ENCODE results near the gene NRF1. TPM values are rescaled to one million over a fixed set of nuclear protein-coding genes. Genes with fewer than 3 reads are reported as not detected.

NRF1 gene
- total and polyA plus RNA-seq, 2 of the 13 experiments (the other 11 are each of a cell fraction or from before 2014, with no cell fraction given): 9.3 to 10.1 TPM

- TF ChIP-seq ZNF280D (CRISPR knock-in tag; IDR thresholded peaks at IDR 0.05) (no peak), SMARCE1 (IDR thresholded peaks at IDR 0.05; ENCODE audit: borderline replicate concordance) (no peak), CSRNP2 (CRISPR knock-in tag; conservative IDR thresholded peaks at IDR 0.05; ENCODE audit: low read depth) (no peak), ZNF749 (CRISPR knock-in tag; IDR thresholded peaks at IDR 0.05; ENCODE audit: borderline replicate concordance) (peak; percentile 79; the same call in 1 of the 2 replicates), MEIS2 (CRISPR knock-in tag; IDR thresholded peaks at IDR 0.05) (0 out of 2 replicates have a peak, but pooled peaks have one; percentile 18), KLF13 (CRISPR knock-in tag; IDR thresholded peaks at IDR 0.05) (no peak), CC2D1A (CRISPR knock-in tag; IDR thresholded peaks at IDR 0.05) (no peak), ZNF781 (CRISPR knock-in tag; IDR thresholded peaks at IDR 0.05; ENCODE audit: borderline replicate concordance, not compliant biosample characterization) (no peak), SATB2 (CRISPR knock-in tag; IDR thresholded peaks at IDR 0.05) (no peak; the same call in 1 of the 2 replicates), ZNF138 (CRISPR knock-in tag; IDR thresholded peaks at IDR 0.05; ENCODE audit: low read depth) (peak; percentile 90), MXI1 (IDR thresholded peaks at IDR 0.05; ENCODE audit: borderline replicate concordance, low read depth, low read length) (peak; percentile 78; the same call in 1 of the 3 replicates), ZNF260 (CRISPR knock-in tag; IDR thresholded peaks at IDR 0.05; ENCODE audit: borderline replicate concordance, low read depth) (no peak), ZNF788 (CRISPR knock-in tag; IDR thresholded peaks at IDR 0.05; ENCODE audit: borderline replicate concordance) (peak; percentile 90), ZNF354B (CRISPR knock-in tag; IDR thresholded peaks at IDR 0.05) (no peak), HNRNPUL1 (IDR thresholded peaks at IDR 0.05; ENCODE audit: low read depth, low read length) (no peak; the same call in 1 of the 2 replicates), MAZ (IDR thresholded peaks at IDR 0.05; ENCODE audit: borderline replicate concordance, low read depth, low read length) (no peak), MAZ (CRISPR knock-in tag; IDR thresholded peaks at IDR 0.05; ENCODE audit: low read depth) (peak; percentile 94), PAX8 (CRISPR knock-in tag; IDR thresholded peaks at IDR 0.05; ENCODE audit: borderline replicate concordance) (peak; percentile 66; the same call in 1 of the 2 replicates), ZNF878 (CRISPR knock-in tag; IDR thresholded peaks at IDR 0.05) (peak; percentile 76; the same call in 1 of the 2 replicates), TRIM24 (CRISPR knock-in tag; IDR thresholded peaks at IDR 0.05) (no peak)
- TF ChIP-seq, protein P1, sequence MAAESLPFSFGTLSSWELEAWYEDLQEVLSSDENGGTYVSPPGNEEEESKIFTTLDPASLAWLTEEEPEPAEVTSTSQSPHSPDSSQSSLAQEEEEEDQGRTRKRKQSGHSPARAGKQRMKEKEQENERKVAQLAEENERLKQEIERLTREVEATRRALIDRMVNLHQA (CRISPR knock-in tag; IDR thresholded peaks at IDR 0.05): no peak
- TF ChIP-seq, protein P2, sequence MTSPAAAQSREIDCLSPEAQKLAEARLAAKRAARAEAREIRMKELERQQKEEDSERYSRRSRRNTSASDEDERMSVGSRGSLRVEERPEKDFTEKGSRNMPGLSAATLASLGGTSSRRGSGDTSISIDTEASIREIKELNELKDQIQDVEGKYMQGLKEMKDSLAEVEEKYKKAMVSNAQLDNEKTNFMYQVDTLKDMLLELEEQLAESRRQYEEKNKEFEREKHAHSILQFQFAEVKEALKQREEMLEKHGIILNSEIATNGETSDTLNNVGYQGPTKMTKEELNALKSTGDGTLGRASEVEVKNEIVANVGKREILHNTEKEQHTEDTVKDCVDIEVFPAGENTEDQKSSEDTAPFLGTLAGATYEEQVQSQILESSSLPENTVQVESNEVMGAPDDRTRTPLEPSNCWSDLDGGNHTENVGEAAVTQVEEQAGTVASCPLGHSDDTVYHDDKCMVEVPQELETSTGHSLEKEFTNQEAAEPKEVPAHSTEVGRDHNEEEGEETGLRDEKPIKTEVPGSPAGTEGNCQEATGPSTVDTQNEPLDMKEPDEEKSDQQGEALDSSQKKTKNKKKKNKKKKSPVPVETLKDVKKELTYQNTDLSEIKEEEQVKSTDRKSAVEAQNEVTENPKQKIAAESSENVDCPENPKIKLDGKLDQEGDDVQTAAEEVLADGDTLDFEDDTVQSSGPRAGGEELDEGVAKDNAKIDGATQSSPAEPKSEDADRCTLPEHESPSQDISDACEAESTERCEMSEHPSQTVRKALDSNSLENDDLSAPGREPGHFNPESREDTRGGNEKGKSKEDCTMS (CRISPR knock-in tag; conservative IDR thresholded peaks at IDR 0.05): no peak
These were observed at the start of gene NRF1 (continued) for GRCh38 chr7:129611246-129612111.
